Measurements from ENCODE around the gene KNDC1.

Gene KNDC1

GRCh38 chr10:133163889-133164815 lies 4.1 kb downstream of the KNDC1 start:
- TF ChIP-seq TAF1 (IDR thresholded peaks at IDR 0.05; ENCODE audit: borderline replicate concordance, insufficient read depth, low read length): no peak
- no peak for TF ChIP-seq POLR2AphosphoS5 (IDR thresholded peaks at IDR 0.05; ENCODE audit: low read depth, low read length)
- no peak for TF ChIP-seq SIN3A (IDR thresholded peaks at IDR 0.05; ENCODE audit: borderline replicate concordance, insufficient read depth, low read length)
- no peak for TF ChIP-seq FOXP2 (optimal IDR thresholded peaks at IDR 0.05; ENCODE audit: borderline replicate concordance, extremely low read depth, extremely low read length, insufficient read depth)
- no peak for TF ChIP-seq REST (IDR thresholded peaks at IDR 0.05; ENCODE audit: insufficient read depth in 1 of 2, low read depth in 2 of 2, low read length in 2 of 2)

- TF ChIP-seq FOXP2 (optimal IDR thresholded peaks at IDR 0.05; ENCODE audit: borderline replicate concordance, extremely low read depth, extremely low read length, insufficient read depth): no peak
- no peak for TF ChIP-seq SIN3A (IDR thresholded peaks at IDR 0.05; ENCODE audit: borderline replicate concordance, insufficient read depth, low read length)
- TF ChIP-seq POLR2AphosphoS5 (IDR thresholded peaks at IDR 0.05; ENCODE audit: low read depth, low read length): no peak
- TF ChIP-seq REST (IDR thresholded peaks at IDR 0.05; ENCODE audit: insufficient read depth in 1 of 2, low read depth in 2 of 2, low read length in 2 of 2): no peak
- TF ChIP-seq TAF1 (IDR thresholded peaks at IDR 0.05; ENCODE audit: borderline replicate concordance, insufficient read depth, low read length): no peak
Measured at GRCh38 chr10:133164816-133165555, 5.0 kb downstream of the KNDC1 start.

- no peak for TF ChIP-seq REST (IDR thresholded peaks at IDR 0.05; ENCODE audit: insufficient read depth in 1 of 2, low read depth in 2 of 2, low read length in 2 of 2)
- no peak for TF ChIP-seq POLR2AphosphoS5 (IDR thresholded peaks at IDR 0.05; ENCODE audit: low read depth, low read length)
- TF ChIP-seq TAF1 (IDR thresholded peaks at IDR 0.05; ENCODE audit: borderline replicate concordance, insufficient read depth, low read length): no peak
- no peak for TF ChIP-seq SIN3A (IDR thresholded peaks at IDR 0.05; ENCODE audit: borderline replicate concordance, insufficient read depth, low read length)
- no peak for TF ChIP-seq FOXP2 (optimal IDR thresholded peaks at IDR 0.05; ENCODE audit: borderline replicate concordance, extremely low read depth, extremely low read length, insufficient read depth)
Measured at GRCh38 chr10:133165556-133166503, 5.8 kb downstream of the KNDC1 start.

- TF ChIP-seq SIN3A (IDR thresholded peaks at IDR 0.05; ENCODE audit: borderline replicate concordance, insufficient read depth, low read length) (no peak), FOXP2 (optimal IDR thresholded peaks at IDR 0.05; ENCODE audit: borderline replicate concordance, extremely low read depth, extremely low read length, insufficient read depth) (no peak), REST (IDR thresholded peaks at IDR 0.05; ENCODE audit: insufficient read depth in 1 of 2, low read depth in 2 of 2, low read length in 2 of 2) (no peak), TAF1 (IDR thresholded peaks at IDR 0.05; ENCODE audit: borderline replicate concordance, insufficient read depth, low read length) (no peak), POLR2AphosphoS5 (IDR thresholded peaks at IDR 0.05; ENCODE audit: low read depth, low read length) (no peak)
Measured at GRCh38 chr10:133166504-133166827, 6.4 kb downstream of the KNDC1 start.
